HG03095 (cell line): ENCODE results near the gene ACTR1B.
"Not testable (repeated sequence)": the region's sequence is repeated elsewhere in the genome, so short reads cannot be mapped to it uniquely, and the experiment has no call there.

Experiments used
- ATAC-seq: cut with Tn5 transposase; IDR thresholded peaks from one replicate; pipeline ENCODE4 v1.9.1; 2021; ENCODE audit warnings: moderate library complexity; ENCODE audit not compliant: unreplicated experiment

The ACTR1B gene

GRCh38 chr2:97691166-97691565 lies 27.3 kb upstream of the ACTR1B start:
- no peak for ATAC-seq

GRCh38 chr2:97688062-97688827 lies 24.4 kb upstream of the ACTR1B start:
- no peak for ATAC-seq

- not testable (repeated sequence) for ATAC-seq
Observed at GRCh38 chr2:97687235-97687634, 23.4 kb upstream of the ACTR1B start.

- ATAC-seq = no peak
Observed at GRCh38 chr2:97678298-97678697, 14.5 kb upstream of the ACTR1B start.

- ATAC-seq = no peak
Observed at GRCh38 chr2:97677480-97677879, 13.6 kb upstream of the ACTR1B start.

- ATAC-seq = no peak
Observed at GRCh38 chr2:97676620-97677019, 12.8 kb upstream of the ACTR1B start.

GRCh38 chr2:97675430-97676113 lies 11.7 kb upstream of the ACTR1B start:
- ATAC-seq = no peak

GRCh38 chr2:97673915-97674283 lies 10.1 kb upstream of the ACTR1B start:
- ATAC-seq = no peak

GRCh38 chr2:97673182-97673914 lies 9.5 kb upstream of the ACTR1B start:
- no peak for ATAC-seq

GRCh38 chr2:97672606-97673140 lies 8.8 kb upstream of the ACTR1B start:
- not testable (repeated sequence) for ATAC-seq

GRCh38 chr2:97671526-97671925 lies 7.7 kb upstream of the ACTR1B start:
- no peak for ATAC-seq

- ATAC-seq = no peak
Observed at GRCh38 chr2:97670471-97670870, 6.6 kb upstream of the ACTR1B start.

- ATAC-seq = no peak
Observed at GRCh38 chr2:97669448-97669847, 5.6 kb upstream of the ACTR1B start, which contains the start of gene C2orf92. TSS of gene C2orf92 (plus strand) at chr2:97669713. CDS start at chr2:97669789, 76 bp downstream.

GRCh38 chr2:97664636-97664970 lies 759 bp upstream of the ACTR1B start:
- ATAC-seq = no peak

- no peak for ATAC-seq
Observed at GRCh38 chr2:97663626-97663961, 250 bp downstream of the ACTR1B start.

GRCh38 chr2:97662895-97663625 lies 784 bp downstream of the ACTR1B start:
- ATAC-seq = peak; percentile 37

- ATAC-seq = no peak
Observed at GRCh38 chr2:97662386-97662894, 1.4 kb downstream of the ACTR1B start.

GRCh38 chr2:97661927-97662326 lies 1.9 kb downstream of the ACTR1B start:
- no peak for ATAC-seq

- no peak for ATAC-seq
Observed at GRCh38 chr2:97660775-97661389, 3.0 kb downstream of the ACTR1B start.

GRCh38 chr2:97660044-97660774 lies 3.6 kb downstream of the ACTR1B start:
- ATAC-seq = no peak
